Measurements from ENCODE around the gene CYB5R3. TPM values are rescaled to one million over a fixed set of nuclear protein-coding genes. Genes with fewer than 3 reads are reported as not detected.

CYB5R3 gene
- total RNA-seq, 1 experiment from 2014 or later, result 85.4 TPM

DNA sequence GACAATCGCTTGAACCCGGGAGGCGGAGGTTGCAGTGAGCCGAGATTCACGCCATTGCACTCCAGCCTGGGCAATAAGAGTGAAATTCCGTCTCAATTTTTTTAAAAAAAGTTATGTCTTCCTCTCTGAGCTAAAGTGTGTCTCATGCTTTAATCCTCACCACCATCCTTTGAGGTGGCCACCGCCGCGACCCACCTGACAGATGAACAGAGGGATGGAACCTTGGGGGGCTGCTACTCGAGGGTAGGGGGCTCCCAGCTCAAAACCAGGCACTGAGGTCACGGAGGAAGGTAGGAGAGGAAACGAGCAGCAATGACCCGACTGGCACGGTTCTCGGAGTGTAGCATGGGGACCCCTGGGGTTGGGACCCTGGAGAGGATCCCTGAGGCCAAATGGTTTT is 23.8 kb downstream of the CYB5R3 start:
- ATAC-seq, result no peak
- POLR2A ChIA-PET, result no interaction called here
- no peak for TF ChIP-seq NR1H2 (CRISPR knock-in tag; IDR thresholded peaks at IDR 0.05)
- TF ChIP-seq, protein P1, sequence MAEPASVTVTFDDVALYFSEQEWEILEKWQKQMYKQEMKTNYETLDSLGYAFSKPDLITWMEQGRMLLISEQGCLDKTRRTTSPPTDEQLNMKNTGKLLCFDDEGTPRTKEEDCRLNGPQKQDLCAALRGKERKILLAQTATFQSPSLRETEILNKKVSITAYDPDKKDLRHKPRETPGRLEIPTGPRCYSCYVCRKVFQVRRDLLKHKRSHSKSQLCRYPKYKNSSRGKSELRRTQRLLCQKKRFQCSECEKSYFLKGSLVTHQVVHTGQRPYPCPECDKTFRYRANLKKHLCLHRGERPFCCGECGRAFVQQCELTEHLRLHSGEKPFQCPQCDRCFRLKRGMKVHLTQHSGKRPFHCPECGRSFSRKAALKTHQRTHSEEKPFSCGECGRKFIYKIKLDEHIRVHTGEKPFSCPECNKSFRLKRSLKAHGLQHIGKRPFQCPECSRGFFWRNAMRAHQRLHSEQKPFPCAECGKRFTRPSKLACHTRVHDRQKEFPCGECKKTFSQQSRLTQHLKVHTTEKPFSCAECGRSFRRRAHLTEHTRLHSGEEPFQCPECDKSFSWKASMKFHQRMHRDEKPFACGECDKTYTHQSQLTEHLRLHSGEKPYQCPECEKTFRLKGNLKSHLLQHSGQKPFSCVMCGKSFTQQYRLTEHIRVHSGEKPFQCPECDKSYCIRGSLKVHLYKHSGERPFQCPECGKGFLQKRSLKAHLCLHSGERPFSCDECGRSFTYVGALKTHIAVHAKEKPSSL (CRISPR knock-in tag; conservative IDR thresholded peaks at IDR 0.05), result no peak
- TF ChIP-seq RELA (CRISPR knock-in tag; IDR thresholded peaks at IDR 0.05; ENCODE audit: borderline replicate concordance), result no peak
- TF ChIP-seq, protein P2, sequence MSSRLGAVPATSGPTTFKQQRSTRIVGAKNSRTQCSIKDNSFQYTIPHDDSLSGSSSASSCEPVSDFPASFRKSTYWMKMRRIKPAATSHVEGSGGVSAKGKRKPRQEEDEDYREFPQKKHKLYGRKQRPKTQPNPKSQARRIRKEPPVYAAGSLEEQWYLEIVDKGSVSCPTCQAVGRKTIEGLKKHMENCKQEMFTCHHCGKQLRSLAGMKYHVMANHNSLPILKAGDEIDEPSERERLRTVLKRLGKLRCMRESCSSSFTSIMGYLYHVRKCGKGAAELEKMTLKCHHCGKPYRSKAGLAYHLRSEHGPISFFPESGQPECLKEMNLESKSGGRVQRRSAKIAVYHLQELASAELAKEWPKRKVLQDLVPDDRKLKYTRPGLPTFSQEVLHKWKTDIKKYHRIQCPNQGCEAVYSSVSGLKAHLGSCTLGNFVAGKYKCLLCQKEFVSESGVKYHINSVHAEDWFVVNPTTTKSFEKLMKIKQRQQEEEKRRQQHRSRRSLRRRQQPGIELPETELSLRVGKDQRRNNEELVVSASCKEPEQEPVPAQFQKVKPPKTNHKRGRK (CRISPR knock-in tag; IDR thresholded peaks at IDR 0.05; ENCODE audit: borderline replicate concordance), result no peak
- TF ChIP-seq MXD4 (CRISPR knock-in tag; IDR thresholded peaks at IDR 0.05; ENCODE audit: borderline replicate concordance), result no peak
- no peak for TF ChIP-seq ZNF263 (CRISPR knock-in tag; IDR thresholded peaks at IDR 0.05; ENCODE audit: low read depth)
- no peak for TF ChIP-seq ZNF232 (CRISPR knock-in tag; IDR thresholded peaks at IDR 0.05)
- no peak for TF ChIP-seq E2F1 (CRISPR knock-in tag; IDR thresholded peaks at IDR 0.05)
- no peak for TF ChIP-seq ESRRA (CRISPR knock-in tag; IDR thresholded peaks at IDR 0.05; ENCODE audit: borderline replicate concordance)
- TF ChIP-seq MAX (CRISPR knock-in tag; IDR thresholded peaks at IDR 0.05), result no peak
- no peak for TF ChIP-seq ZNF138 (CRISPR knock-in tag; conservative IDR thresholded peaks at IDR 0.05)
- TF ChIP-seq USF2 (CRISPR knock-in tag; IDR thresholded peaks at IDR 0.05), result no peak
- TF ChIP-seq, protein P3, sequence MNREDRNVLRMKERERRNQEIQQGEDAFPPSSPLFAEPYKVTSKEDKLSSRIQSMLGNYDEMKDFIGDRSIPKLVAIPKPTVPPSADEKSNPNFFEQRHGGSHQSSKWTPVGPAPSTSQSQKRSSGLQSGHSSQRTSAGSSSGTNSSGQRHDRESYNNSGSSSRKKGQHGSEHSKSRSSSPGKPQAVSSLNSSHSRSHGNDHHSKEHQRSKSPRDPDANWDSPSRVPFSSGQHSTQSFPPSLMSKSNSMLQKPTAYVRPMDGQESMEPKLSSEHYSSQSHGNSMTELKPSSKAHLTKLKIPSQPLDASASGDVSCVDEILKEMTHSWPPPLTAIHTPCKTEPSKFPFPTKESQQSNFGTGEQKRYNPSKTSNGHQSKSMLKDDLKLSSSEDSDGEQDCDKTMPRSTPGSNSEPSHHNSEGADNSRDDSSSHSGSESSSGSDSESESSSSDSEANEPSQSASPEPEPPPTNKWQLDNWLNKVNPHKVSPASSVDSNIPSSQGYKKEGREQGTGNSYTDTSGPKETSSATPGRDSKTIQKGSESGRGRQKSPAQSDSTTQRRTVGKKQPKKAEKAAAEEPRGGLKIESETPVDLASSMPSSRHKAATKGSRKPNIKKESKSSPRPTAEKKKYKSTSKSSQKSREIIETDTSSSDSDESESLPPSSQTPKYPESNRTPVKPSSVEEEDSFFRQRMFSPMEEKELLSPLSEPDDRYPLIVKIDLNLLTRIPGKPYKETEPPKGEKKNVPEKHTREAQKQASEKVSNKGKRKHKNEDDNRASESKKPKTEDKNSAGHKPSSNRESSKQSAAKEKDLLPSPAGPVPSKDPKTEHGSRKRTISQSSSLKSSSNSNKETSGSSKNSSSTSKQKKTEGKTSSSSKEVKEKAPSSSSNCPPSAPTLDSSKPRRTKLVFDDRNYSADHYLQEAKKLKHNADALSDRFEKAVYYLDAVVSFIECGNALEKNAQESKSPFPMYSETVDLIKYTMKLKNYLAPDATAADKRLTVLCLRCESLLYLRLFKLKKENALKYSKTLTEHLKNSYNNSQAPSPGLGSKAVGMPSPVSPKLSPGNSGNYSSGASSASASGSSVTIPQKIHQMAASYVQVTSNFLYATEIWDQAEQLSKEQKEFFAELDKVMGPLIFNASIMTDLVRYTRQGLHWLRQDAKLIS (CRISPR knock-in tag; IDR thresholded peaks at IDR 0.05; ENCODE audit: borderline replicate concordance), result no peak
- no peak for TF ChIP-seq TP53 (CRISPR knock-in tag; IDR thresholded peaks at IDR 0.05)
- no peak for TF ChIP-seq GRHL2 (CRISPR knock-in tag; IDR thresholded peaks at IDR 0.05; ENCODE audit: insufficient replicate concordance, severe bottlenecking)
- TF ChIP-seq PRRX2 (CRISPR knock-in tag; IDR thresholded peaks at IDR 0.05), result no peak
- TF ChIP-seq CREM (CRISPR knock-in tag; IDR thresholded peaks at IDR 0.05), result no peak
- no peak for TF ChIP-seq ATF6 (CRISPR knock-in tag; IDR thresholded peaks at IDR 0.05)
- H3K36me3 Mint-ChIP-seq, result peaks cover 8% of the 10 kb centered on the region
- H3K9me3 Mint-ChIP-seq, result no peaks in the 10 kb centered on the region
- no peak for DNase-seq (ENCODE audit: low spot score)
- no peaks in the 10 kb centered on the region; the same call in 1 of the 2 replicates for H3K4me1 Mint-ChIP-seq
- CTCF ChIA-PET, result no interaction called here
- no peak overlapping the region for H3K27ac Mint-ChIP-seq
- H3K27me3 Mint-ChIP-seq (ENCODE audit: low read depth), result no peaks in the 10 kb centered on the region
- H3K4me3 Mint-ChIP-seq, result no peak overlapping the region

Data from WTC11 (cell line).